Measurements from ENCODE around the gene NTN4.
A peak's percentile ranks its signal among the peaks of the same experiment; 100 is the strongest.

NTN4 gene

DNA sequence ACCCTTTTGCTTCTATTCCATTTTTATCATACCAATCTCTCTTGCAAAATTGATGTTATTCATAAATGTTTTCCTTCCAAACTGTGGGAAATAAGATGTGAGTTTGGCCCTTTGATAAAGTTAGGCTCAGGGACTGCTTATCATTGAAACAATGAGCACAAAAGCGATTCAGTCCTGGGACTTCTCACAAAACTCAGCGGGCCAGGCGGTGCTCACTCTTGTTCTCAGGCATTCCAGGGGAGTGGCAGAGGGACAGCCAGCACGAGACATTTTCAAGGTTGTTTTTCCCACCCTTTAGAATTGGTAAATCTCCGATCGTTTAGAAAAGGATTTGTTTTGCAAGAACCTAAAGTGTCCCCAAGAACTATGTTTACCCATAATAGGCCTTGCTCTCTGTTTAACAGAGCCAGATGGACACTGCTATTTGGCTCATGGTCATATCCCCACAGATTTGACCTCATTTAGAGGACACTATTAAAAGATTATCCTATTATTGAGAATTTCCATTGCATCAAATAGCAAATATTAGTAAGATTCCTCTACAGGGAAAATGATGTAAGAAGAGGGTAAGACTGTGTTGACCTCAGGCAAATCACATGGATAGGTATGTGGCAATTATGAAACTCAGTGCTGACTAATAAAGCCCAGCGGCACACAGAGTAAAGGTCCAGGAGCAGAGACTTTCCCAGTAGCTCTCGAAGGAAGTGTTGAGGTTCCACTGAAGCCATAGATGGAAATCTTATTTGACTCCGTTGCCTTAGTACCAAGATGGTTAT lies 136.6 kb downstream of the NTN4 start:
- DNase-seq, result no peak

DNA sequence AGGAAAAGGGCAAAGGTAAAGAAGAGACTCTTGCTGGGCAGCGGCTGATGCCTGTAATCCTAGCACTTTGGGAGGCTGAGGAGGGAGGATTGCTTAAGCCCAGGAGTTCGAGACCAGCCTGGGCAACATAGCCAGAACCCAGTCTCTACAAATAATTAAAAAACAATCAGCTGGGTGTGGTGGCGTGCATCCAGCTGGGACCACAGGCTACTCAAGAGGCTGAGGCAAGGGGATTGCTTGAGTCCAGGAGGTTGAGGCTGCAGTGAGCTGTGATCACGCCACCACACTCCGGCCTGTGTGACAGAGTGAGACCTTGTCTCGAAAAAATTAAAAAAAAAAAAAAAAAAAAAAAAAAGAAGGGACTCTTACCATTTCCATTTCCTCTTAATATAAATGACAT lies 138.9 kb downstream of the NTN4 start:
- DNase-seq, result no peak

GRCh38 chr12:95648990-95649791 lies 141.4 kb downstream of the NTN4 start:
- no peak for DNase-seq

- no peak for DNase-seq
Observed at GRCh38 chr12:95646781-95647190, 143.8 kb downstream of the NTN4 start.

DNA sequence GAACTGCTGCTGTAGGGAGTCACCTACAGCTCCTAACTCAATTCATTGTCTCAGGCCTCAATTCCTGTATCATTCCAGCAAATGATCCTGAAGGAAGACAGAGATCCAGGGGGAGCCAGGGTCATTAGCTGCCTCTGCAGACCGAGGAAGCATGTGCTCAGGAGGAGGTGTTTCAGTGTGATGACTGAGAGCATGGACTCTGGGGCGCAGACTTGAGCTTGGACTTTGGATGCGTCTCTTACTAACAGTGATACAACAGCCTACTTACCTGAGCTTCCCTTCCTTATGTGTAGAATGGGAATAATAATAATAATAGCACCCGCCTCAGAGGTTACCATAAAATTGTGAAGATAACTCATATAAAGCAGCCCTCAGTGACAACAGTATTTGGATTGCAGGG lies 147.3 kb downstream of the NTN4 start:
- DNase-seq, result no peak

GRCh38 chr12:95642583-95642982 lies 148.0 kb downstream of the NTN4 start:
- DNase-seq, result no peak

GRCh38 chr12:95641299-95641952 lies 149.1 kb downstream of the NTN4 start:
- DNase-seq, result no peak

DNA sequence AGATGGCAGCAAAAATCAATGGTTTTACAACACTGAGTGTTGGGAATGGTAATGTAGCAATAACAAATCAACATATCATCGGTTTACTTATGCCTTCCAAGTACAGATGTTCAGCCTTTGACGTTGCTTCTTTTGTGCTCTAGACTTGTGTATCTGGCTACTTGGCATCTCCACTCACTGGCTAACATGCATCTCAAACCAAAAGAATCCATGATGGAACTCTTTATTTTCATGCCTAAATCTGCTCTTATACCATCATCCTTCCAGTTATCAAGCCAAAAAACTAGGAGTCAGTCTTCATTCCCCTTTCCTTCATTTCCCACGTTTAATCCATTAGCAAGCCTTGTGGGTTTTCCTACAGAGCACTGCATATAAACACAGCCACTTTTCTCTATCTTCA lies 150.0 kb downstream of the NTN4 start:
- no peak for DNase-seq

DNA sequence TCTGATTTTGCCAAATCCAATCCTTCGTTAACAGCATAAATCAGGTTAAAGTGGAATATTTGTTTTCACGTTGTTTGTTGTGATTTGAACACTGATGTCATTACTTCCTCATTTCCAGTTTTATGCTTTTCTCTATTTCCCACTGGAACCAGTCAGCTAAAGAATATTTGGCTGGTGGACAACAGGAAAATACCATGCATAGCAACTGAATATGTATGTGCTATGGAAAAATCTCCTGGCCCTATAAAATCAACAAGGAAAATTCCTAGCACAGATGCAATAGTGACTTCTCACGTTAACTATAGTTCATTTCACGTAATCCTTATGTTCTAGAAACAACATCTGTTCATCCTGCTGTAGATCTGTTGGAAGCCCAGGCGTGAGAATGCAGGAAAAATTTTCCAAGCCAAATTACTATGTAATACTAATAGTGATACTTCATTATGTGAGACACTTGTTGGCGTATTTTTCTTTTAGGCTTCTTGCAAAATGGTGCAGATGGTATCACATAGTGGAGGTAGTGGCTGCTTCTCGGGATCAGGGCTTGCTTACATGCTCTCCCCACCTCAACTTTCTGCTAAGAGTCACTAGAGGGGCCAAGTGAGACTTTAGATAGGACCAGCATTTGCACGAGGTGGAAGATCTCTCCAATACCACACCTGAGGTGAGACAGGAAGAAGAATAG lies 153.0 kb downstream of the NTN4 start:
- no peak for DNase-seq

GRCh38 chr12:95637010-95637409 lies 153.6 kb downstream of the NTN4 start:
- no peak for DNase-seq

DNA sequence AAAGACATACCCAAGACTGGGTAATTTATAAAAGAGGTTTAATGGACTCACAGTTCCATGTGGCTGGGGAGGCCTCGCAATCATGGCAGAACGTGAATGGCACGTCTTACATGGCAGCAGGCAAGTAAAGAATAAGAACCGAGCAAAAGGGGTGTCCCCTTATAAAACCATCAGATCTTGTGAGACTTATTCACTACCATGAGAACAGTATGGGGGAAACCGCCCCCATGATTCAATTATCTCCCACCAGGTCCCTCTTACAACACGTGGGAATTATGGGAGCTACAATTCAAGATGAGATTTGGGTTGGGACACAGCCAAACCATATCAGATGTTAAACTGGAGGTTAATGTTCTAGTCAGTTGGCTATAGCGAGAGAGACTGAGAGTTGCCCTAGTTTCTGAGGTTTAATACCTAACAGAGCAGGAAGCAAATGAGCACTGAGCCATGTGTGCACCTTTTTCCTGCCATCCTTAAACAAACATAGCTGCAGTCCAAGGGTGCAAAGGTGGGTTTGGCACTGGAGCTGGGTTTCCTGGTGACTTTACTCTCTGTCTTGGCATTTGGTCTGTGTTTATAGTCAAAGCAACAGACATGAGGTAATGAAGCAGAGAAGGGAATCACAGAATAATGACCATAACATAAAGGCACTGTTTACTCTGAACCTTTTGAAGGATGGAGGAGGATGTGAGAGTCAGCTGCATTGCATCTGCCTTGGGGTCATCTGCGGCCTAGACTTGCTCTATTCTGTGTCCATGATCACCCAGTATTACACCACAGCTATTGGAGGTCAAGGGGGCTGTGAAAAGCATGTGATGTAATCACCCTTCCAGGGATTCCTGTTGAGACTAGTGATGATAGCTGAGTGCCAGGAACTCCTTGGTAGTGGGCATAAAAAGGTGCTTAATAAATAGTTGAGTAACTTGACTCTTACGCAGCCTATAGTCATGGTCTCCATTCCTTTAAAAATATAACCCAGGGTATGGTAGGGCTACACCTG lies 155.6 kb downstream of the NTN4 start:
- no peak for DNase-seq

- DNase-seq, result no peak
Observed at GRCh38 chr12:95633732-95634465, 156.7 kb downstream of the NTN4 start.

DNA sequence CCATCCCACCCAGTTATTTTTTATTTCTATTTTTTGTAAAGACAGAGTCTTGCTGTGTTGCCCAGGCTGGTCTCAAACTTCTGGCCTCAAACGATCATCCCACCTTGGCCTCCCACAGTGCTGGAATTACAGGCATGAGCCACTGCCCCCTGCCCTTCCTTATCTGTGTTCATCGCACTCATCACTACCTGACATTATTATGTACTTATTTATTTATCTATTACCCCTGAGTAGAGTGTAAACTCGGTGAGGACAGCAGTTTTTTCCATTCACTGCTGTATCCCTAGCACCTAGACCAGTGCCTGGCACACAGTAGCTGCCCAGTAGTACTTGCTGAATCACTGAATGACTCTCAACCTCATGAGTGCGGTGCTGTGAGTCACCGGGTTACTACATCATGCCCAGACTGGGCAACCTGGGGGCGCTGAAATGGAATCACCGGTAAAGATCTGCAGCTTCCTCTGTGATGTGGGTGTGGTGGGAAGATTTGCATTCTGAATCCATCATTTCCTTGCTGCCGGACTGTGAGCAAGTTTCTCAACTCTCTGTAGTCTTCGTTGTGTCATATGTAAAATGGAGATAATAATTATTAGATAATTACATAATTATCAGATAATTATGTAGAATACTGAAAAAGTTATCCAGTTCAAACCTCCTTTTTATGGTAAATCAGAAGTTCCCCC lies 157.4 kb downstream of the NTN4 start:
- peak in 1 of 14 donors; percentile 7 for DNase-seq

DNA sequence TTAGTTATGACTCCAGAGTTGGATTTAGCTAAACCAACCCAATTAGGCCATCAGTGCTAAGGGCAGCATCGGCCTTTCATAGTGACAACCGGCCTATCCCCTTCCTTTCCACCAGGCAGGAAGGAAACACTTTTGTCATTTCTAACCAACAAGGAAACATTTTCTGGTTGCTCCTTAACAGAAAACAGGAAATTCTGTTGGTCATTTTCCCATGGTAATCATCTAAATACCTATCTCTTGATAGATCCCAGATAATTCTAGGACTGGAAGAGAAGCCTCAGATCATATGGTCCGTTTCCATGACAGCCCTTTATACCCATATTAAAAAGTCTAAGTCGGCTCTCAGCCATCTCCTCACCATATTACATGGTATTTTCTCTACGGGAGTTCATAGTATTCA lies 160.1 kb downstream of the NTN4 start:
- DNase-seq, result no peak

- DNase-seq, result no peak
Observed at GRCh38 chr12:95629392-95629791, 161.2 kb downstream of the NTN4 start.

- DNase-seq, result no peak
Observed at GRCh38 chr12:95626854-95627253, 163.7 kb downstream of the NTN4 start.

GRCh38 chr12:95625012-95625411 lies 165.6 kb downstream of the NTN4 start:
- no peak for DNase-seq

DNA sequence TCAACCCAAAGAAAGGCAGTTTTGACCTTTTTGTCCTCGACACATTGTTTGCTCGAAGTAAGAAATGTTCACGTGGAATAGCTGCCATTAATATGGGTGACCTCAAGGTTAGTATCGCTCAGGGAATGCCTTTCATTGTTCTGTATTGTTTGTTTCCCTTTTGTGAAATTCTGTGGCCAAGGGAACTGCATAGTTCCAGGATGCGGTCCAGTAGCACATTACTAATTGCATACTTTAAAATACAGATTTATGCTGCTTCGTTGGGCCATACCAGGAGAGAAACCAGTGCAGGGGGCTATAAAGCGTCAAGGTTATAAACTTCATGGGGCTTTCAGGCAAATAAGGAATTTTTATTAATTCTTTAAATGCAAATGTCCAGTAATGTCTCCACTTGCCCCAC lies 166.0 kb downstream of the NTN4 start:
- no peak for DNase-seq

DNA sequence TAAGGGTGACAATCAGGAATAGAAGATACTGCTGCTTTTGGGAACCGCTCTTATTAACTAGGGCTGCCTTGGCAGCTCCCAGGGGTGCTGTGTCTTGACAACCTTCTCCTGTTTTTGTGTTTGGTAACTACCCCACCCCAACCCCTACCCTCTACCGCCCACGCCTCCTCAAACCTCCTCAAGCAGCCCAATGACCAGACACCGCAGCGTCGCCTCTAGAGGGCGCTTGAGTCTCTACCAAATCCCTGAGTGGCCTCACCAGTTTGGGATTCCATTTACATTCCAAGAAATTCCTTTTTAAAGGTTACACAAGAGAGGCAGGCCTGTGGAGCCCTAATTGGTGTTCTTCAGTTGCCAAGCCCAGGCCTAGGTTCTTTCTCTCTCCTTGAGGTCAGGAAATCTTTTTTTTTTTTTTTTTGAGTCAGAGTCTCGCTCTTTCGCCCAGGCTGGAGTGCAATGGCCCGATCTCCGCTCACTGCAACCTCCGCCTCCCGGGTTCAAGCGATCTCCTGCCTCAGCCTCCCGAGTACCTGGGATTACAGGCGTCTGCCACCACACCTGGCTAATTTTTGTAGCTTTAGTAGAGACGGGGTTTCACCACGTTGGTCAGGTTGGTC lies 166.9 kb downstream of the NTN4 start:
- DNase-seq, result peak in 4 of 14 donors; percentile 3 to 19 (median 3)

DNA sequence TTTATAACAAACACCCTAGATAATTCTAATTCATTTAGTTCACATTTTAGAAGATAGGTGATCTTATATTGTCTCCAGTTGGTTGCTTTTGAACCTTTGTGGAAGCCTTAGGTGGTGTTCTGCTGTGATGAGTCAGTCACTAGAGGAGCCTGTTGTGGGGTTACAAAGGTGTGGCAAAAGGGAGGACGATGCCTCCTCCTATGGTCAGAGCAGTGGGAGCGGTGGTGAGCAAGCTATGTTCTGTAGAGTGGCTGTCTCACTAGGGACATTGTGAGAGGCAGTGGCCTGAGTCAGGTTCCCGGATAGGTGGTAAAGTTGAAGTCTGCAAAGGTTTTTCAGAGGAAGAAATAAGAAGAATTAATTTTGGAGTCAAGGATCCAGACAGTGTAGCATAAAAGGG lies 167.7 kb downstream of the NTN4 start:
- no peak for DNase-seq

All from C1 segment of cervical spinal cord (tissue), 14 donors.